Measurements from ENCODE around the gene PABPN1L. TPM values are rescaled to one million over a fixed set of nuclear protein-coding genes. Genes with fewer than 3 reads are reported as not detected.
"Not testable (repeated sequence)": the region's sequence is repeated elsewhere in the genome, so short reads cannot be mapped to it uniquely, and the experiment has no call there.

PABPN1L gene
- polyA plus RNA-seq, 1 donor: not detected

GRCh38 chr16:88827727-88828126 lies 38.7 kb downstream of the PABPN1L start:
- DNase-seq: no peak

GRCh38 chr16:88826070-88826840 lies 40.2 kb downstream of the PABPN1L start:
- DNase-seq: no peak

- no peak for DNase-seq
Measured at GRCh38 chr16:88825146-88825545, 41.3 kb downstream of the PABPN1L start.

- DNase-seq: no peak
Measured at GRCh38 chr16:88824256-88825077, 42.0 kb downstream of the PABPN1L start.

- DNase-seq: not testable (repeated sequence)
Measured at GRCh38 chr16:88823646-88824045, 42.8 kb downstream of the PABPN1L start.

GRCh38 chr16:88822281-88823040 lies 44.0 kb downstream of the PABPN1L start:
- DNase-seq: no peak

GRCh38 chr16:88821168-88821850 lies 45.2 kb downstream of the PABPN1L start:
- DNase-seq: no peak

- no peak for DNase-seq
Measured at GRCh38 chr16:88820385-88821025, 46.0 kb downstream of the PABPN1L start.

GRCh38 chr16:88819126-88819525 lies 47.3 kb downstream of the PABPN1L start:
- no peak for DNase-seq

- DNase-seq: no peak
Measured at GRCh38 chr16:88818575-88818874, 47.9 kb downstream of the PABPN1L start.

GRCh38 chr16:88817785-88818574 lies 48.5 kb downstream of the PABPN1L start:
- DNase-seq: no peak

GRCh38 chr16:88816736-88817535 lies 49.5 kb downstream of the PABPN1L start:
- DNase-seq: no peak

- DNase-seq: no peak
Measured at GRCh38 chr16:88815901-88816589, 50.4 kb downstream of the PABPN1L start.

GRCh38 chr16:88815227-88815626 lies 51.2 kb downstream of the PABPN1L start:
- DNase-seq: no peak

GRCh38 chr16:88814144-88814502 lies 52.3 kb downstream of the PABPN1L start:
- DNase-seq: no peak

Measured in left kidney (tissue), 2 donors.